Stimulated activated CD4-positive, alpha-beta T cell treated with anti-CD3 and anti-CD28 coated beads, TNF-alpha, amount 100 ng/mL, for 48 hours (primary cell): ENCODE measurements around the gene ZC3H8.
A peak's percentile ranks its signal among the peaks of the same experiment; 100 is the strongest.
"Not testable (repeated sequence)": the region's sequence is repeated elsewhere in the genome, so short reads cannot be mapped to it uniquely, and the experiment has no call there.

Source experiments
- DNase-seq, 3 donors: peaks; one replicate each; pipeline ENCODE4 v3.0.0-alpha.2; 2020; ENCODE audit warnings: low read depth in 3 of 3

Gene ZC3H8

GRCh38 chr2:112254466-112255240 lies at the start of gene ZC3H8:
ZC3H8 (minus strand) TSS chr2:112255042; CDS start chr2:112254981, 61 bp downstream.
- peak; percentile 91 to 94 (median 92) for DNase-seq

GRCh38 chr2:112304298-112304941 lies 49.6 kb upstream of the ZC3H8 start:
- no peak for DNase-seq

DNA sequence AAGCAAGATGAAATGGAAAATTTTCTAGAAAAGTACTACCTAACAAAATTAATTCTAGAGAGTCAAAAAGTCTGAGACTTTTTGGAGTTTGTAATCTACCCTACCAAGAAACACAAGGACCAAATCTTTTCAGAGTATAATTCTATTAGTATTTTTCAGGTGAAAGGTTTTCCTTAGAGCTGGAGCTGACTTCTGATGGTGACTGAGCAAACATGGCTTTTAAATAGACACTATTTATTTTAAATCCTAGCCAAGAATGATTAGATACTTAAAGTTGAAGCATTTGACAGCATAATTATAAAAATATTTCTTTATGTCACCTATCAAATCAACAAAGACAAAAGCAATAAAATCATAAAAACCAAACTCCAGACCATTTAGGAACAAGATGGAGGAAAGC lies 47.1 kb upstream of the ZC3H8 start:
- no peak for DNase-seq

DNA sequence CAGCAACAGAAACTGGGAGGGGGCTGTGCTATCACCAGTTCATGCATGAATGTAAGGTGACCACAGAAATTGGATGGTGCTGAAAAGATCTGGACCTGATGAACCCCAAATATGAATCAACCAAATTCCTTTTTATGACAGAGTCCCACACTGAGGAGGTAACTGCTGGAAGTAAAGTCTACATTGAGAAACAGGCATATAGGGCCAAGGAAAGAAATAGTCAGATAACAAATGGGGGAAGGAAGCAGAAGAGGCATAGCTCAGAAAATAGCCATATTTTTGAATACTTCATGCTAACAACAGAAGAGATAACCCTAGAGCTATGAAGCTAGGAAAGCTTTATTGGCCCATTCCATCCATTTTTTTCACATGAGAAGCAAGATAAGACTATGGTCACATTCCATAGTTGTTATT lies 46.3 kb upstream of the ZC3H8 start:
- DNase-seq = no peak

DNA sequence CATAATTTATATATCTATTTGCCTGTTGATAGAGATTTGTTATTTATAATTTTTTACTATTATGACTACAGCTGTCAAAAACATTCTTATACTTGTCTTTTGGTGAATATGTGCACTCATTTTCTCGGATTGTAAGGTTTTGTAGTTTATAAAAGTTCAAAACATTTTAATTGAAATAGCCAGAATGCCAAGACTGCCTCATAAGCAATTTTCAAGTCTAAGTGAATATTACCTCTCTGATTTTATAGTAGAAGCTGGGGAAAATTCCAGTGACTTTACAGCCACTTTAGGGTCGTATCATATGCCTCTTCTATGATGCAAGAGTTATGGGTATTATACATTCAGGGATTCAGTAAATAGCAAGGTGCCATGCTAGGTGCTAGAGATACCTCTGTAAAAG lies 41.6 kb upstream of the ZC3H8 start:
- DNase-seq = no peak

GRCh38 chr2:112295407-112296078 lies 40.7 kb upstream of the ZC3H8 start:
- no peak for DNase-seq

DNA sequence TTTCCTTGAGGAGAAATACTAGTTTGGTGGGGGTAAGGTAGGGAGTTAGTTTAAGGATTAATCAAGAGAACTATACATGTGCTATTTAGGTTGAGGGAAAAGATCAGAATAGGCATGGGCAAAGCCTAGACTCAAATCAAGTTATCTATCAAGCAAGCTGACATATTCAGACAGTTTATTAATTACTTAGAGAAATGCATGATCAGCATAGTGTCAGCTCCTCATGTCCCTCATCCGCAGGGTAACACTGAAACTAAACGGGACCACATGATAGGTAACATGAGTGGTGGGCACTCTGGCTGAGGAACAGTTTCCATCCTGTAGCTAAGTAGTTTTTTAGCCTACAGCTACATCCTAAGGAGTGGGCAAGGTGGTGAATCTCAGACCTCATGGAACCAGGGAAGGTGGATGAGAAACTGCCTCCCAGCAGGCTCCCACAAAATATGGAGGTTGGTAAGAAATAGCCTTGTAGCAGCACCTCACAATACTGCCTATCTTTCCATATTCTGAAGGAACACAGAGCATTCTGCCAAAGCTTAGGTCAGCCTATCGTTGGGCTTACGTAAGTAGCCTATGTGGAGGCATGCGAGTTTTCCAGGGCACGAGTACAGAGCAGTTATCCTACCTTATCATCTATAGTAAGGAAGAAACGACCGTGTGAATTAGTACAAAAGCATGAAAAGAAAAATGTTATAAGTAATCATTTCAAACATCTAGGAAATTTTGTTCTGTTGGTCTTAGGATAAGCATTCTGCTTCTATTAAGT lies 39.0 kb upstream of the ZC3H8 start:
- no peak for DNase-seq

DNA sequence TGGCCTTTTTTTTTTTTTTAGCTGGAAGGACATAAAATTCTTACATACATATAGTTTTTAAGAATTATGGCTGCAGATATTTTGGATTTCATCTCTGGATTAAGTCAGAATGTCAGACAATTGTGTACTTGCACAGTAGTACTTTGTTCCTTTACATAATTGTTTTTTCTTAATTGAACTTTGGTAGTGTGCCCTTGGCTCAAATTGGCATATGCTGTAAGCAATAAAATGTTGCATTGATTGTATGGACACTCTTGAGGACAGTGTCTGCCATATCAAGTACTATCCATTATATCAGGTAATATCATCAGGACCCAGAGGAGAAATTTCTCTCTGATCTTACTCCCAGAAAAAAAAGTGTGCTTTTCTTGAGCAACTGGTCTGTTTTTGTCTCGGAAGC lies 35.8 kb upstream of the ZC3H8 start:
- no peak for DNase-seq

DNA sequence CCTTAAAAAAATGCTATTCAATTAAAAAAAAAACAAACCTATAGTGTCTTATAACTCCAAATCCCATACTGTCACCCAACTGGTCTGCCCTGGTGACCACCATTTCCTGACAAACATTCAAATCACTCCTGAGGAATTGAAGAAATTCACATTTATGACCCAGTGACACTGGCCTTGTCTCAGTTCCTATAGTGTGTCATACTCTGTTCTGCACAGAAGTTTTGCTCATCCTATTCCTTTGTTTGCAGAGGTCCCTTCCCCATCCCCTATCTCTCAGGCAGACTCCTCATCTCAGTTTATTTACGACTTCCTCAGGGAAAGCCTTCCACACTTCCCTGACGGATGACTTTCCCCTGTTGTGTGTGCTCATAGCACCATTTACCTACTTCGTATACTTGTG lies 35.2 kb upstream of the ZC3H8 start:
- DNase-seq = no peak

GRCh38 chr2:112283535-112283934 lies 28.7 kb upstream of the ZC3H8 start:
- not testable (repeated sequence) for DNase-seq

GRCh38 chr2:112282066-112282465 lies 27.2 kb upstream of the ZC3H8 start:
- not testable (repeated sequence) for DNase-seq

DNA sequence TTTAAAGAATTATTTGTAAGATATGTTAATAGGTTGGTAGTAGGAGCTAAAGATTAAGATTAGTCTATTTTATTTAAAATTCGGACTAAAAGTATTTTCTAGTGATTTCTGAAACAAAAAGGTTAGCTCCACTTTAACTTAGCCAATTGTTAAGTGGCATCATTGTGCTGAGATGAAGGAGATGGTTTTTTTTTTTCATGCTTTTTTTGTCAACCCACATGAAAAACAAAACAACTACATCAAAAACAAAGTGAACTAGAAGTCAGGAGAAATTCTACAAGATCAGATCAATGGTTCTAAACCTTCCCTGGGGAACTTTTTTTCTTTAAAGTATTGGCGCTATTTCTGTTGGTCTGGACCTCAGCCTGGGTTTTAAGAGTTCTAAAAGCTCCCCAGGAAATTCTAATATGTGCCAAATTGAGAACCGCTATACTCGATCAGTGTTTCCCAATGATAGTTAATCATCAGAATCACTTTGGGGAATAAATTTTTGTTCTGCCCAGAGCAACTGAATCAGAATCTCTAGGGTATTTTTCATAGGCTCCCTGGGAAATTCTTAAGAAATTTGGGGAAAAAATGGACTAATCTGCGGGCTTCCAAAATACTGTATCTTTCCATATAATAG lies 22.9 kb upstream of the ZC3H8 start:
- no peak for DNase-seq

DNA sequence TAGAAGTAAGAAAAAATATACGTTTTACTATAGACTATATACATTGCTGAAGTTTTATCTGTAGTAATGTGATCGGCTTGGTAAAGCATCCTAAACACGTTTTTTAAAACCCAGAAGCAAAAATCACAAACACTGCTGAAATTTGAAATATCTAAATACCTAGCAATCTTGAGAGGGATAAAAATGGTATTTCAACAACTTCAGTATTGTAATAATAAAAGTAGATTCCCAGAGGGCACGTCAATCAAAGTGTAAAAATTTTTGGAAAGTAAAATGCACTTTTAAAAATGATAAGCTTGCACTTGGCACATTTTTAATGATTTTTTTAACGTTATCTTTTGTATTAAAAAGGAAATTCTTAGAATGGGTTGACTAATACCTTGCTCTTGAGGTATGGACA lies 22.1 kb upstream of the ZC3H8 start:
- no peak for DNase-seq

- DNase-seq = peak; percentile 61 to 68 (median 65)
Measured at GRCh38 chr2:112275887-112276773, 21.3 kb upstream of the ZC3H8 start.

- DNase-seq = peak; percentile 95 to 99 (median 99)
Measured at GRCh38 chr2:112275311-112275886, 20.6 kb upstream of the ZC3H8 start, which contains the start of gene ZC3H6. ZC3H6 (plus strand) TSS chr2:112275597; CDS start chr2:112275995, 398 bp downstream.

GRCh38 chr2:112273349-112273748 lies 18.5 kb upstream of the ZC3H8 start:
- no peak for DNase-seq

DNA sequence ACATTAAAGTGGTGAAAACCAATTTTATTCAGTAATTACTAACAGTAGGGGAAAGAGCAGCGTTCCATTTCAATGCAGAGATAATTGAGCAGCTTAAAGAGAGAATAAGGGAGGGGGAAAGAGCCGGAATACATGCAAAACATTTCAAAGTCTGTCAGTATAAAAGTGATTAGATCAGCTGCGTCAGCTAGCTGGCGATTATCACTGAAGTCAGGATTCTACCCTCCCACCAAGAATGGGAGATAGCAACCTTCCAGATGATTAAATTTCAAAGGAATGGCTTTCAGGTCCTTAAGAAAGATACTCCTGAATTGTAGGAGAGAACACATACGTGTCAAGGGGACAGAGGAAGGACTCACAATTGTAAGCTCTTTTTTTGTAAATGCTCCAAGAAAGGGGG lies 17.8 kb upstream of the ZC3H8 start:
- no peak for DNase-seq

DNA sequence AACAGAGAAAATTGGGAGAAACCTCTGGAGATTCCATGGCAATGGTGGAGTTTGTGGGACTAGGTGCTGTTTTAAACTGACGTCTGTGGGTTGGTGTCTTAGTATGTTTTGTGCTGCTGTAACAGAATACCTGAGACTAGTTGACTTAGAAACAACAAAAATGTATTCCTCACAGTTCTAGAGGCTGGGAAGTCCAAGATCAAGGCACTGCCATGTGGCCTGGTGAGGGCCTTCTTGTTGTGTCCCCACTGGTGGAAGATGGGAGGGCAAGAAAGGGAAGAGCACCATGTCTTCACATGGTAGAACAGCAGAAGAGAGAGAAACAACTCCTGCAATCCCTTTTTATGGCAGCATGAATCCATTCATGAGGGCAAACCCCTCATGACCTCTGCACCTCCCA lies 13.7 kb upstream of the ZC3H8 start:
- DNase-seq = no peak

- DNase-seq = no peak
Measured at GRCh38 chr2:112262876-112263275, 8.0 kb upstream of the ZC3H8 start.

DNA sequence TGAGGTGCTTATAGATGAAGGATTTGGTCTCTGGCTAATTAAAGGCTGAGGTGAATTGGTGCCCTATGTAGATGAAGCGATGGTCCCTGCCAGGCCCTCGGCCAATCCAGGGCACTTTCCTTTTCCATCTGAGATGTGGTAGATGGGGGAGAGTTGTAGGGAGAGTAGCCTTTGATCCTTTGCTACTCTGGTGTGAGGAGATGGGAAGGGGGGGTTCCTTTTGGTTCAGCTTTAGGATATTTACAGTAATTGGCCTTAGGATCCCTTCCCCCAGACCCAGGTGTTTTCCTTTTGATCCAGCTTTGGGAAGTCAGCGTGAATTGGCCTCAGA lies 5.4 kb upstream of the ZC3H8 start:
- DNase-seq = no peak
